Cardiac muscle cell (in vitro differentiated cells and primary cell): Measurements from ENCODE around the gene EEF1AKMT1. TPM values are rescaled to one million over a fixed set of nuclear protein-coding genes. Genes with fewer than 3 reads are reported as not detected.

Experiments used
- DNase-seq, 2 donors: peaks; one replicate each; pipeline versions ENCODE4 v3.0.0 to v3.0.0-alpha.2; 2010 to 2017; ENCODE audit warnings: low read depth in 1 of 2, low spot score in 1 of 2
- H3K27ac ChIP-seq: fragments of 200-600 bp; sonication (generic); 2 replicates; pipeline ENCODE4 v1.5.1; 2016
- H3K27me3 ChIP-seq: fragments of 200-600 bp; sonication (generic); 2 replicates; pipeline ENCODE4 v1.6.0; 2016; ENCODE audit warnings: control low read depth
- H3K36me3 ChIP-seq: fragments of 200-600 bp; sonication (generic); 2 replicates; pipeline ENCODE4 v1.5.1; 2016; ENCODE audit warnings: control low read depth
- H3K4me1 ChIP-seq: fragments of 200-600 bp; sonication (generic); 2 replicates; pipeline ENCODE4 v1.8.1; 2017; ENCODE audit warnings: low read depth, mild to moderate bottlenecking, mixed run types
- H3K4me3 ChIP-seq: fragments of 200-600 bp; sonication (generic); 2 replicates; pipeline ENCODE4 v1.5.1; 2016; ENCODE audit warnings: mild to moderate bottlenecking
- H3K9me3 ChIP-seq: fragments of 200-600 bp; sonication (generic); 2 replicates; pipeline ENCODE4 v1.5.1; 2017; ENCODE audit warnings: low read depth, mild to moderate bottlenecking, control low read depth
- polyA plus RNA-seq: library from polyadenylated mRNA; unstranded; fragments of >200 nt; fragmentation: Nextera tagmentation; extraction: Ambion mirVana; gene quantifications from 2 replicates; pipeline ENCODE4 v1.2.1, GENCODE V29; 2016
- total RNA-seq: library from RNA; depleted of rRNA; stranded (reverse); fragments of >200 nt; gene quantifications from 2 replicates; pipeline ENCODE4 v1.2.3, GENCODE V29; 2016
- TF ChIP-seq, protein P1 (sequence below): IDR thresholded peaks from 2 replicates; pipeline ENCODE4 v1.5.1; 2012; ENCODE audit warnings: low read depth, mild to moderate bottlenecking, low read length

EEF1AKMT1 gene
- total and polyA plus RNA-seq, 2 experiments from 2014 or later, result 7.2 to 11.5 TPM

DNA sequence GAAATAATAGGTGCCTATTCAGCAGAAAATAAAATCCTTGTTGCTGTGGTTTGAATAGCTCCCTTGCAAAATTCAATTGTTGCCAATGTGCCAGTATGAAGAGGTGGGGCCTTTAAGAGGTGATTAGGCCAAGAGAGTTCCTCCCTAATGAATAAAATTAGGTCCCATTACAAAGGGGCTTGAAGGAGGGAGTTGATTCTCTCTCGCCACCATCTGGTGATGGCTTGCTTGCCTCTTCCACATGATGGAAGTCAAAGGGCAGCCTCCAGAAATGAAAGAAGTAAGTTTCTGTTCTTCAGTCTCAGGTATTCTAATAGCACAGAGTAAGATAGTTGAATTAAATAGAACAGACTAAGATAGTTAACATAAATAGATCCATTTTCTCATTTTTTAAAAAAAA, 3.0 kb upstream of the EEF1AKMT1 start:
- Histone ChIP-seq H3K27me3 (no peaks in the 10 kb centered on the region), H3K4me1 (peaks cover 6% of the 10 kb centered on the region), H3K4me3 (no peak overlapping the region), H3K36me3 (peaks cover 30% of the 10 kb centered on the region), H3K27ac (peak overlapping the region; percentile 74), H3K9me3 (no peaks in the 10 kb centered on the region)
- TF ChIP-seq, protein P1, sequence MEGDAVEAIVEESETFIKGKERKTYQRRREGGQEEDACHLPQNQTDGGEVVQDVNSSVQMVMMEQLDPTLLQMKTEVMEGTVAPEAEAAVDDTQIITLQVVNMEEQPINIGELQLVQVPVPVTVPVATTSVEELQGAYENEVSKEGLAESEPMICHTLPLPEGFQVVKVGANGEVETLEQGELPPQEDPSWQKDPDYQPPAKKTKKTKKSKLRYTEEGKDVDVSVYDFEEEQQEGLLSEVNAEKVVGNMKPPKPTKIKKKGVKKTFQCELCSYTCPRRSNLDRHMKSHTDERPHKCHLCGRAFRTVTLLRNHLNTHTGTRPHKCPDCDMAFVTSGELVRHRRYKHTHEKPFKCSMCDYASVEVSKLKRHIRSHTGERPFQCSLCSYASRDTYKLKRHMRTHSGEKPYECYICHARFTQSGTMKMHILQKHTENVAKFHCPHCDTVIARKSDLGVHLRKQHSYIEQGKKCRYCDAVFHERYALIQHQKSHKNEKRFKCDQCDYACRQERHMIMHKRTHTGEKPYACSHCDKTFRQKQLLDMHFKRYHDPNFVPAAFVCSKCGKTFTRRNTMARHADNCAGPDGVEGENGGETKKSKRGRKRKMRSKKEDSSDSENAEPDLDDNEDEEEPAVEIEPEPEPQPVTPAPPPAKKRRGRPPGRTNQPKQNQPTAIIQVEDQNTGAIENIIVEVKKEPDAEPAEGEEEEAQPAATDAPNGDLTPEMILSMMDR, result no peak
- DNase-seq, result no peak

DNA sequence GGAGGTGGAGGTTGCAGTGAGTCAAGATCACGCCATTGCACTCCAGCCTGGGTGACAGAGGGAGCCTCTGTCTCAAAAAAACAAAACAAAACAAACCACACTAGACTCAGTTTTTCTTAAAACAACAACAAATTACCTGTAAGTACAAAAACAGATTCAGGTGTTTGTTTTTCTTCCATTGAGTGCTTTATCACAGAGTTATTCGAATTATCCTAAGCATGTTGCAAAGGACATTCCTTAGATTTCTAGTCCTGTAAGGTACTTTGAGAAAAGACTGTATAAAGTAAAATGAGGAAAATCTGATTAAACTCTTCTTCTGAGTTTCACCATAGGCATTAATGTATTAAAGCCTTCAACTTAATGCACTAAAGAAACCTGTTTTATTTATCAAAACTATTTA, 2.2 kb upstream of the EEF1AKMT1 start:
- no peaks in the 10 kb centered on the region for H3K9me3 ChIP-seq
- H3K4me3 ChIP-seq, result no peak overlapping the region
- H3K27ac ChIP-seq, result peak overlapping the region; percentile 86
- H3K36me3 ChIP-seq, result peaks cover 22% of the 10 kb centered on the region
- DNase-seq, result no peak
- no peaks in the 10 kb centered on the region for H3K27me3 ChIP-seq
- TF ChIP-seq, protein P1, result no peak
- H3K4me1 ChIP-seq, result peaks cover 6% of the 10 kb centered on the region

DNA sequence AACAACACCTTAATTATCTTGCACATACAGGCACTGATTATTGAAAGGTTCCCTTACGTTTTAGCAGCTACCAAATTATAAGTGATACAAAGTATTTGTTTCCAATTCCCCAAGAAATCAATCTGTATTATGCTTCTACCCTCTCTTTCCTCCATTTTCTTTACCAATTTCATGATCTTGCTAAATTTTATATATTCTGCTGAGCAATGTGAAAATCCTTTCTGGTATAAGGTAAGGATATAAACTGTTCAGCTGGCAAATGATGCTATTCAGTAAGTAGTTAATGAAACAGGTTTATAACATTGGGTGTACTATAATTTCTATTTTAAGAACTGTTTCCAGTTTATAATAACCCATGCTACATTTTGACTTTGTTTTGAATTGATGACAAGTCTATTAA, 985 bp upstream of the EEF1AKMT1 start:
- H3K4me3 ChIP-seq, result no peak overlapping the region
- H3K4me1 ChIP-seq, result peaks cover 6% of the 10 kb centered on the region
- TF ChIP-seq, protein P1, result no peak
- peak overlapping the region; percentile 86 for H3K27ac ChIP-seq
- peaks cover 10% of the 10 kb centered on the region for H3K36me3 ChIP-seq
- no peaks in the 10 kb centered on the region for H3K27me3 ChIP-seq
- no peaks in the 10 kb centered on the region for H3K9me3 ChIP-seq
- no peak for DNase-seq

DNA sequence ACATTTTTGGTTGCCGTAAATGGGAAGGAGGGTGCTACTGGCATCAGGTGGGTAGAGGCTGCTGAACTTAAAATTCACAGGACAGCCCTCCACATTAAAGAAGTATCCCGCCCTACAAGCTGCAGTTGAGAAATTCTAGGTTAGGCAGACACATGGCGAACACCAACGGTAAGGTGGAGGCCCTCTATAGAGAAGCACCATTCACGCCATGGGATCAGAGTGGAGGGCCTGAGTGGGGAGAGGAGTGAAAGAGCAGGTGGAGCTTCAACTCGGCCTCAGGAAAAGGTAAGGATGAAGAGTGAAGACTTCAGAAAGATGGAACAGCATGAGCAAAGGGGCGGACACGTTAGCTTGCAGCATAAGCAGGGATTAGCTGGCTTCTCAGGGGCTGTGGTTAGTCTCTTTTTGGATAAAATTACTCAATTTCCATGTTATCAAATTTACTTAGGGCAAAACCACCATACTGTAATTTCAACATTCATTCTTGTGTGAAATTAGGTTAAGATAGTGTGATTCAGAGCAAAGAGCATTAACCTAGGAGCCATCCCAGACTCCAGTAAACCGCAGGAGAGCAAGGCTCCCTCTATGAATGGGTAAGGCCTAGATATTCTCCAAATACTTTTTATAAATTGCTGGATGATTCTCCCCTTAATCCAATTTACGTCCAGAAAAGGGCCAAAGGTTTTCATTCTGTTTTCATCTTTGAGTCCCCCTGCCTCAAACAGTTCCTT, 1.2 kb downstream of the EEF1AKMT1 start:
- Histone ChIP-seq H3K4me1 (peaks cover 6% of the 10 kb centered on the region), H3K27ac (peak overlapping the region; percentile 81), H3K36me3 (peaks cover 6% of the 10 kb centered on the region), H3K9me3 (no peaks in the 10 kb centered on the region), H3K4me3 (peak overlapping the region; percentile 27), H3K27me3 (no peaks in the 10 kb centered on the region)
- DNase-seq, result peak in 1 of 2 donors; percentile 67
- TF ChIP-seq, protein P1, result no peak

DNA sequence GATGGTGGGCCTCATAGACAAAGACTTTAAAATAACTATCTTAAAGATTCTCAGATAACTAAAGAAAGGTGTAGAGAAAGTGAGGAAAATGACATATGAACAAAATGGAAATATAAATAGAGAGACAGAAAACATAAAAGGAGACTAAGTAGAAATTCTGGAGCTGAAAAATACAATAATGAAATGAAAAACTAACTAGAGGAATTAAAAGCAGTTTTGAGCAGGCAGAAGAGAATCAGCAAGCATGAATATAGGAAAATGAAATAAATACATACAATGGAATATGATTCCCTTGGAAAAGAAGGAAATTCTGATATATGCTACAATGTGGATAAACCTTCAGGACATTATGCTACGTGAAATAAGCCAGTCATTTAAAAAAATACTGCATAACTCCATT, 3.9 kb downstream of the EEF1AKMT1 start:
- Histone ChIP-seq H3K27ac (no peak overlapping the region), H3K36me3 (no peaks in the 10 kb centered on the region), H3K27me3 (no peaks in the 10 kb centered on the region), H3K4me1 (peaks cover 6% of the 10 kb centered on the region), H3K4me3 (no peak overlapping the region), H3K9me3 (no peaks in the 10 kb centered on the region)
- TF ChIP-seq, protein P1, result no peak
- no peak for DNase-seq
